NCI-H526 treated with DMSO at 0.1 percent for 48 hours (cell line): Measurements from ENCODE around the gene JAKMIP1.
"Not testable (repeated sequence)": the region's sequence is repeated elsewhere in the genome, so short reads cannot be mapped to it uniquely, and the experiment has no call there.

Source experiments
- DNase-seq: peaks from one replicate; lab custom pipeline; 2025; lab: John Stamatoyannopoulos, UW

JAKMIP1 gene

DNA sequence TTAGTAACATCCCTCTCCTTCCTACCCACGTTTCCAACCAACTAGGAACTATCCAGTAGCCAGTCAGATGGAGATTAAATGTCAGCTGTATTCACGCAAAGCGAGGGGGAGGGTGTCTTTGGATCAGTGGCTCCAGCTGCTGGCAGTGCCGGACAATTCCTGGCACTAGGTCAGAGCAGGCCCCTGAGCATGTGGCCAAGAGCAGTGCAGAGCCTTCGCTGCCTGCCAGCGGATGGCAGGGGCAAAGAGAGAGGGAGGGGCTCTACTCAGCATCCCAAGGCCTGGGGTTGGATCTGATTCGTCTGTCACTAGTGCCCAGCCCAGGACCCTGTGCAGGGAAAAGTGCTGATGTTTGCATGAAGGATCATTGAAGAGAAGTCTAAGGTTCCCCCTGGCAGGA is 28.7 kb upstream of the JAKMIP1 start:
- DNase-seq: no peak

- no peak for DNase-seq
These were observed 28.1 kb upstream of the JAKMIP1 start for GRCh38 chr4:6228158-6229067.

- DNase-seq: no peak
These were observed 27.2 kb upstream of the JAKMIP1 start for GRCh38 chr4:6227412-6228157.

- no peak for DNase-seq
These were observed 26.2 kb upstream of the JAKMIP1 start for GRCh38 chr4:6226506-6226905.

DNA sequence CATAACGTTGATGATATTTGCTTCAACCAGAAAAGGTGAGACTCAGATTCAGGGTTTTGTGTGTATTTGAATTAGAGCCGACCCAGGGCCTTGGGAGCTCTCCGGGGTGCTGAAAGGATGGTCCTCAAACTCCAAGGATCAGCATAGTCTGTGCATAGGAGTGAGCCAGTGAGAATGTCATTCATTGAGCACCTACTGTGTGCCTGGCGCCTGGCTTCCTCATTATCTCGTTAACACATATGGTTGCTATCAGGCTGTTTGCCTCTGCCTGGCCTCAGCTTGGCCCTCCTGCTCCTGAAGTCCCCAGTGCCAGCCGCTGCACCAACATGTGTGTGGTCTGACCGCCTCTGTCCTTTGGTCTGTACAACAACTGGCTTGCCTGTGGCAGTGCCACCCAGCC is 25.1 kb upstream of the JAKMIP1 start:
- DNase-seq: no peak

DNA sequence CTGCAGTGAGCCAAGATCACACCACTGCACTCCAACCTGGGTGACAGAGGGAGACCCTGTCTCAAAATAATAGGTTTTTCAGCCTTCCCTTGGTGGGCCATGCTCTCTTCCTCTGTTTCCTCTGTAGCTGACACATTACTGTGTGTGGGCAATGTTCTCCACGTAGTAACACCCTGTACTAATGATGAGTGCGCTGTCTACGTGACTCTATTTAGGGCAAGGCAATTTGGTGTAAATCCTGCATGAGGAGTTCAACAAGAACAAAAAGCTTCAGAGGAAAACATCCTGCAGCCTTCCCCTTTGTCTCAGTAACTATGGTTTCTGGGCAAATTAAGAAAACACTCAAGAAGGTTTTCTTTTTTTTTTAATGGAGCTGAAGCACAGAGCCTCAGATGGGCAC is 24.4 kb upstream of the JAKMIP1 start:
- no peak for DNase-seq

DNA sequence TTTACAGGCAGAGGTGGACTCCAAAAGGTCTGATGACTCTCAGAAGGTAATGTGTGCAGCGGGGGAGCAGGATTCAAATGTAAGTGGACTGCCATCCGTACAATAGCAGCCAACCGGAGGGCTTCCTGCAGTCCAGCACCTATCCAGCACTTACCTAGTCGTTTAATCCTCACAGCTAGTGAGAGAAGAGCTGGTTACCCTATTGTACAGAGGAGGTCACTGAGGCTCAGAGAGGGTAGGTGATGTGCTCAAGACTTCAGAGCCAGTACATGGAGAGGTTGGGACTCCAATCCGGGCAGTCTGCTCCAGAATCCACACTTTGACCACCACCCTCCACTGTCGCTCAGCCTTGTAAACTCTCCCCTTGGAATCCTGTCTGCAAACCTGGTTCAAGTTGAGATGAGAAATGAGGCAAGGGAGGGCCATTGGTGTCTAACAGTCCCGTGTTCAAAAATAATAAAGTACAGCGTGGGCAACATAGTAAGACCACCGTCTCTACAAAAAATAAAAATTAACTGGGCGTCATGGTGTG is 22.5 kb upstream of the JAKMIP1 start:
- DNase-seq: peak; percentile 44

DNA sequence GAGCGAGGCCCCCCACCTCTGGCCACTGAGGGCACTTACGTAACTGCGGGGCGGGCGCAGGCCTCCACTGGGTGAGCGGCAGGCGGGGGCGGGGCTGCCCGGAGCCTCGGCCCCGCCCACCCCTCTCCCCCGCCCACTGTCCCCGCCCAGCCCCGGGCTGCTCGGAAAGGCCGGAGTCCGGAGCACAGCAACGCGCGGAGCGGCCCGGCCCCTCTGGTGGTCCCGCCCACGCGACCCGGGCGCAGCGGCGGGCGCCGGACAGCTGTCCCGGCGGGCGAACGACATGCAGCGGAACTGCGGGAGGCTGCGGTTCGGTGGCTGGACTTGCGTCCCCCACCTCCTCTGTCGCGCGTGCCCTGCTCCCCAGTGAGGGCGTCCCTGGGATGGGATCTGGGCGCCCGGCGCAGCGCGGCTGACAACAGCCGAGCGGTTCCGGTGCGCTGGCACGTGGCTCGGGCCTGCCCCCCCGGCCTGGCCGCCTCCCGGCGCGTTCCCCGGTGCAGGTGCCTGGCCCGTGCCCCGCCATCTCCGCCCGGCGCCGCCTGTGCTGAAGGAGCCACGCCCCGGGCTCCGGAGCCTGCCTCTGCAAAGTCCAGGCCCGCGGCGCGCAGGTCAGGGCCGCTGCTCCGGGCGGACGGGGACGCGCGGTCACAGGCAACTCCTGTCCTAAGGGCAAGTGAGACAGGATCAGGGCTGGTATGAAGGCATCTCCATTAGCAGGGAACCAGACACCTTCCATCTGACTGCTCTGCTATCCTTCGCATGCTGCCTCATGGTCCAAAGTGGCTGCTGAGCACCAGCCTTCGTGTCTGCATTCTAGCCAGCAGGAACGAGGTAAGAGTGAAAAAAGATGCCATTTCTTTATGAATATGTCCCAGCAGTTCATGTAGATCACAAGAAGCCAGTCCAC is 21.8 kb upstream of the JAKMIP1 start:
- DNase-seq: peak; percentile 55

- peak; percentile 52 for DNase-seq
These were observed 21.0 kb upstream of the JAKMIP1 start for GRCh38 chr4:6221301-6221850.

- DNase-seq: peak; percentile 7
These were observed 17.5 kb upstream of the JAKMIP1 start for GRCh38 chr4:6217716-6218381.

- DNase-seq: no peak
These were observed 16.2 kb upstream of the JAKMIP1 start for GRCh38 chr4:6216588-6216987.

GRCh38 chr4:6209921-6210320 is 9.6 kb upstream of the JAKMIP1 start:
- DNase-seq: no peak

DNA sequence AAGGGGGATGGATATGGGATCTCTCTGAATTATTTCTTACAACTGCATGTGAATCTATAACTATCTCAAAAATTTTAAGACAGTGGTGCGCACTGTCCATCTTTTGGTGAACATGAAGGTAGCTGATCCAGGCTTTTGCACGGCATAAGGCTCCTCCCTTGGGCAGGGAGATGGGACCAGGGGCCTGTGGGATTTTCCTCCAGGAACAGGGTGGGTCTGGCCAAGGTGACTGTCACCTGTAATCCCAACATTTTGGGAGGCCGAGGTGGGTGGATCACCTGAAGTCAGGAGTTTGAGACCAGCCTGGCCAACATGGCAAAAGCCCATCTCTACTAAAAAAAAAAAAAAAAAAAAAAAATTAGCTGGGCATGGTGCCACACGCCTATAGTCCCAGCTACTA is 8.9 kb upstream of the JAKMIP1 start:
- not testable (repeated sequence) for DNase-seq

DNA sequence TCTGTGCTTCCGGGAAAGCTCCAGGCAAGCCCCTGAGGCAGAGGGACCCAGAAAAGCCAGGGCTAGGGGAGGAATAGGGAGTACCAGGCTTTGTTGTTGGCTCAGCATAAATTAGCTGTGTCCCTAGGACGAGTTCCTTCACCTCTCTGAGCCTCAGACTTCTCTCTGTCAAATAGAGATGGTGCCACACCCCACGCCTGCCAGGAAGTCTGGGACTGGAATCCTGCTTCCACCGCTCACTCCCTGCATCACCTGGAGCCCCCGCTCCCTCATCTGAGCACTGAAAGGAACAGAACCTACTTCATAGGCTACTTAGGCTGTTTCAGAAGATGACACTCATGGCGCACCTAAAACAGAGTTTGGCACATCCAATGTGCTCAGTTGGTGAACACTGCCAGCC is 8.1 kb upstream of the JAKMIP1 start:
- DNase-seq: no peak

GRCh38 chr4:6207602-6208001 is 7.3 kb upstream of the JAKMIP1 start:
- no peak for DNase-seq

- no peak for DNase-seq
These were observed 6.5 kb upstream of the JAKMIP1 start for GRCh38 chr4:6206771-6207290.

DNA sequence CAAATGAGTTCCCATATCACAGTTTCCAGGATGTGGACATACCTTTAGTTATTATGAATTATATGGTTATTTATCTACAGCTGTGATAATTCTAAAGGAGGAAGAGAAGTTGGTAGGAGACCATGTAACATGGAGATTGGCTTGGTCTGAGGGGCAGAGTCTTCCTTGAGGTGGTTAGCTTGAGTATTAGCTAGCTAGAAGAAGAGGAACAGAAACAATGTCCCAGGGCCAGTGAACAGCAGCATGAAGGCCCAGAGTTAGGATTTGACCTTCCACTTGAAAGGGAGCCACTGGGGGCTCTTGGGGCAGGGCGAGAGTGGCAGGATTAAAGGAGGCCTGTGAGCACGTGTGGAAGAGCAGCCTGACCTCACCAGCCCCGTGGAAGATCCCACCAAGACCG is 5.6 kb upstream of the JAKMIP1 start:
- DNase-seq: no peak

GRCh38 chr4:6205567-6205931 is 5.2 kb upstream of the JAKMIP1 start:
- no peak for DNase-seq

DNA sequence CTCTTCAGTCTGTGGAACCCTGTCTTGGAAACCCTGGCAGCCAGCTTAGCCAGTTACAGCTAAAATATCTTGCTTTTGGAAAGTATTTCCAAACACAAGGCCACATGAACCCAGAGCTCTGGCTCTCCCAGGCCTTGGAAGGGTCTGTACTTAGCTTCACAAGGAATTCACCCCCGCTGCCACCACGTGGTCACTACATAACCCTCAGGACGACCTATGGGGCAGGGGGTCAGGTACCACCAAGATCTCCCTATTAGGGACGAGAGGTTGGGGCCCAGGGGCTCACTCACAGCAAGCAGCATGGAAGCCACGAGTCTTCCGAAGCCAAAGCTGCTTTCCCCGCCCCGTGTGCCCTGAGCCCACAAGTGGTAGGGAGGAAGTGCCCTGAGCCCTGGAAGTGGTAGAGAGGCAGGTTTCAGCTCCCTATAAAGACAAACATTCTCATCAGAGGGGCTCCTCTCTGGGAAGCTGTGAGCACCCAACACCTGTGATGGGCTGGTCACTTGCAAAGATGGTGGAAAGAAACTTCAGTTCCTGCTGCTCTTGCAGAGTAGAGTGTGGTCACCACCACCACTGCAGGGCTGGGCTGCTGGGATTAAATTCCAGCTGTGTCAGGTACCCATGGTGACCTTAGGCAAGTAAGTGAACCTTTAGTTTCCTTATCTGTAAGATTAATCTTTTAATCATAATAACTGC is 4.7 kb upstream of the JAKMIP1 start:
- no peak for DNase-seq

- DNase-seq: no peak
These were observed 3.7 kb upstream of the JAKMIP1 start for GRCh38 chr4:6204098-6204497.
